NCI-H187 treated with DMSO at 0.1 percent for 48 hours (cell line): ENCODE data around the gene PSMG4.

ENCODE experiments used
- DNase-seq: peaks from one replicate; lab custom pipeline; 2025; lab: John Stamatoyannopoulos, UW

The PSMG4 gene

DNA sequence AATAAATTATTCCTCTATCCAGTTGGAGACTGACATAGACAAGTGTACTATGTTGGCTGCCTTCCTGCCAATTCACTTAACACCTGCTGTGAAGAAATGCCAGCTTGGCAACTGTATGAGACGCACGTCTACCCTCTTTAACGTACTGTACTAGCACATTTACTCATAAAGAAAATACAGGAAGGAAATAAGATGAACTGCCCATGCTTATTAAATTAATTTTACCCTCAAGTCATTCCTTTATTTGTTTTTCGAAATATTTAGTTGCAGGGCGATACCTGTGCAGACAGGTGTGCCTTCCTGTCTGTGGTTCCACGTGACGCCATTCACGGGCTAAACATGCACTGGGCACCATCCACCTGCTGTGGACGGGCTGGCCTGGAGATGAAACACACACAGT is 52.0 kb downstream of the PSMG4 start:
- DNase-seq: no peak

GRCh38 chr6:3311826-3312225 is 53.1 kb downstream of the PSMG4 start:
- DNase-seq: no peak

GRCh38 chr6:3312604-3313231 is 54.0 kb downstream of the PSMG4 start:
- no peak for DNase-seq

DNA sequence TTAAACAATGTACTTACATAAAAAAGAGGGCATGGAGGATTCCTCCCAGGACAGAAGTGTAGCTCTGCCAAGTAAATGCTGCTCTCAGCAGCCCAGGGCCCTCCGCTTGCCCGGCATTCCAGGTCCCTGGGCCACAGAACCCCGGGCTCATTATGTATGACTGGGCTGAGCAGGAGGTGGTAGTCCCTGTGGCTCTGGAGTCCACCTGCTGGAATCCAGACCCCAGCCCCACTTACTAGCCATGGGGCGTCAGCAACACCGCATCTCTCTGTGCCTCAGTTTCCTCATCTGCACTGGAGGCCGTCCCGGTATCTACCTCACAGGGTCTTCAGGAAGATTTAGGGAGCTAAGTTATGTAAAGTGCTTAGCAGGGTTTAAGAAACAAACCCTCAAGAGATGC is 55.4 kb downstream of the PSMG4 start:
- DNase-seq: no peak

DNA sequence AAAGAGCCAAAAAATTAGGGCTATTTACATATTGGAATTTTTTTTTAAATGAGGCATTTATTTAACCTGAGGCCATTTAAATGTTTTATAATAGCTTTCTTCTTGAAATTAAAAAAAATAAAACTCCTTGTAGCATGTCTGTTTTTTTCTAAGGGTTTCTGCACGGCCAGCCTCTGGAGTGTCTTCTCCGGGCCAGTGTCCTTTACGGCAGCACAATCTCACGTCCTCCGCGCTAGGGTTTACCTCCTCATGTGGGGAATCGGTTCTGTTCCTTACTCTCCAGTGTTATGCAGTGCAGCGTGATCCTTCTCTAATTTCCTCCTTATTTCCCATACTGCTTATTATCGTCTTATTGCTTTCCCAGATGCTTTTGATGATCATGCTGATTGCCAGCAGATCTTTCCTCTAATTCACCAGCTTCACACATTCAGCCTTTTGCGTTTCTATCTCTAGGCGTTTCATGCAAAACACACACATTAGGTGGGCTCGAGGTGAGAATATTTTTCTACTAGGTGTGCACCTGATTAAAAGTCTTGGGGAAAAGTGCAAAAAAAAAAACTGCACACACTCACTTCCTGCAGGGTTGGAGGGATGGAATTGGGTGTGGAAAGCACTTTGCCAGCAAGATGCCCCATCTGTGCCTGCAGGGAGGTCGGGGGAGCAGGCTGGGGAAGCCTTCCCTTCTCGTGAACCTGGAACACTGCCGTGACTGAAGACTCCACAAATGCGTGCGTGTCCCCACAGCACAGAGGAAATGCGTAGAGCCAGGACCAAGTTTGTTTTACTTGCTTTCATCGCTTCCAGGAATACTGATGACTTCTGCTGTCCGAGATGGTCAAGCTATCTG is 56.1 kb downstream of the PSMG4 start:
- DNase-seq: no peak

DNA sequence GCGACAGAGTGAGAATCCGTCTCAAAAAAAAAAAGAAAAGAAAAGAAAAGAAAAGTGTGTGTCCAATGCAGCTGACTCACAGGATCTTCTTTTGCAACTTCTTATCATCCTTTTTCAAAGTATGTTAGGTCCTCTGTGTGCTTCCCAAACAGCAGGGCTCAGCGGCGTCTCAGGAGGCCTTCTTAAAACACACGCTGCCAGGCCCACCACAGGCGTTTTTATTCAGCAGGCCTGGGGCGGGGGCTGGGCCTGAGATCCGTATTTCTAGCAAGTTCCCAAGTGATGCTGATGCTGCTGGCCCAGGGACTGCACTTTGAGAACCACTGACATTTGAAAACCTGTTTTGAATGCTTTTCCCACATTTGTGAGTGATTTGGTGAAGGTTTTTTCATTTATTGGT is 57.1 kb downstream of the PSMG4 start:
- DNase-seq: no peak

DNA sequence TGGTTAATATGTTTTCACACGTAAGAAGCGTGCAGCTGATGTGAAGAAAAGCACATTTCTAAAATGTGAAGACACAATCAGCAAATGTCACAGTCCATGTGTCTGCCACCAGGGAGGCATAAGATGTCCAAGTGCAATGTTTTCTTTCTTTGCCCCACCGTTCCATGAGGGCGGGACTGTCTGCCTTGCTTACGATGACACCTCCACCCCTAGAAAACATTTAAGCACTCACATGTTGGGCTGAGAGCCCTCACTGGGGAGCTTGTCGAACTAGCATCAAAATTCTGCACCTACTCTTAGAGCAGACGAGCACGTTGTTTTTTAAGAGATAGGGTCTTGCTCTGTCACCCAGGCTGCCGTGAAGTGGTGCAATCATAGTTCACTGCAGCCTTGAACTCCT is 57.6 kb downstream of the PSMG4 start:
- DNase-seq: no peak

- no peak for DNase-seq
Measured at GRCh38 chr6:3316818-3317217, 58.1 kb downstream of the PSMG4 start.
